Activated naive CD4-positive, alpha-beta T cell (primary cell): ENCODE data around the gene TBC1D12.

Experiments
- DNase-seq, 4 experiments: peaks; one replicate each; lab custom pipeline; 2025; lab: John Stamatoyannopoulos, UW

The TBC1D12 gene

GRCh38 chr10:94407668-94408067, 5.3 kb downstream of the TBC1D12 start:
- DNase-seq = no peak

- DNase-seq = no peak
These were observed 6.8 kb downstream of the TBC1D12 start for GRCh38 chr10:94409021-94409657.

- DNase-seq = no peak
These were observed 9.0 kb downstream of the TBC1D12 start for GRCh38 chr10:94411304-94411703.

GRCh38 chr10:94412449-94412848, 10.1 kb downstream of the TBC1D12 start:
- no peak for DNase-seq

GRCh38 chr10:94413361-94413760, 11.0 kb downstream of the TBC1D12 start:
- no peak for DNase-seq

GRCh38 chr10:94416896-94417295, 14.6 kb downstream of the TBC1D12 start:
- DNase-seq = no peak

GRCh38 chr10:94417321-94417720, 15.0 kb downstream of the TBC1D12 start:
- DNase-seq = no peak

- no peak for DNase-seq
These were observed 18.2 kb downstream of the TBC1D12 start for GRCh38 chr10:94420516-94420915.

GRCh38 chr10:94420998-94421528, 18.7 kb downstream of the TBC1D12 start:
- DNase-seq = no peak

- no peak for DNase-seq
These were observed 21.3 kb downstream of the TBC1D12 start for GRCh38 chr10:94423627-94424026.

- DNase-seq = no peak
These were observed 22.5 kb downstream of the TBC1D12 start for GRCh38 chr10:94424714-94425337.

GRCh38 chr10:94425942-94426341, 23.6 kb downstream of the TBC1D12 start:
- no peak for DNase-seq

- no peak for DNase-seq
These were observed 24.8 kb downstream of the TBC1D12 start for GRCh38 chr10:94427166-94427565.

GRCh38 chr10:94428766-94429707, 26.7 kb downstream of the TBC1D12 start:
- no peak for DNase-seq

GRCh38 chr10:94430701-94431100, 28.4 kb downstream of the TBC1D12 start:
- DNase-seq = no peak

- DNase-seq = no peak
These were observed 30.1 kb downstream of the TBC1D12 start for GRCh38 chr10:94432443-94432842.

GRCh38 chr10:94439275-94439861, 37.0 kb downstream of the TBC1D12 start:
- no peak for DNase-seq

GRCh38 chr10:94440096-94440495, 37.8 kb downstream of the TBC1D12 start:
- no peak for DNase-seq

GRCh38 chr10:94443047-94443446, 40.7 kb downstream of the TBC1D12 start:
- no peak for DNase-seq

- no peak for DNase-seq
These were observed 41.2 kb downstream of the TBC1D12 start for GRCh38 chr10:94443549-94443948.

- DNase-seq = no peak
These were observed 48.4 kb downstream of the TBC1D12 start for GRCh38 chr10:94450782-94451181.

GRCh38 chr10:94451883-94452519, 49.7 kb downstream of the TBC1D12 start:
- DNase-seq = no peak
